Progenitor cell of endocrine pancreas (in vitro differentiated cells): ENCODE results near the gene CDSN. TPM values are rescaled to one million over a fixed set of nuclear protein-coding genes. Genes with fewer than 3 reads are reported as not detected.

Experiments used
- DNase-seq: peaks from one replicate; pipeline ENCODE4 v3.0.0; 2021; ENCODE audit warnings: low spot score; ENCODE audit not compliant: unreplicated experiment
- H3K27ac Mint-ChIP-seq: 2 replicates; pipeline ENCODE4 v1.8.0; 2021; ENCODE audit warnings: mild to moderate bottlenecking, moderate library complexity, mixed read lengths
- H3K27me3 Mint-ChIP-seq: 2 replicates; pipeline ENCODE4 v1.8.0; 2021; ENCODE audit warnings: mixed read lengths
- H3K36me3 Mint-ChIP-seq: 2 replicates; pipeline ENCODE4 v1.8.0; 2022; ENCODE audit warnings: mixed read lengths; ENCODE audit not compliant: insufficient read depth
- H3K4me1 Mint-ChIP-seq: 2 replicates; pipeline ENCODE4 v1.8.0; 2021; ENCODE audit warnings: low read depth, mixed read lengths
- H3K4me3 Mint-ChIP-seq: 2 replicates; pipeline ENCODE4 v1.8.0; 2021; ENCODE audit warnings: low read depth, mild to moderate bottlenecking, moderate library complexity, mixed read lengths
- H3K9me3 Mint-ChIP-seq: 2 replicates; pipeline ENCODE4 v1.8.0; 2021; ENCODE audit warnings: low read depth, mixed read lengths
- CTCF ChIP-seq: fragments of 200-600 bp; sonication (generic); IDR thresholded peaks from one replicate; pipeline ENCODE4 v1.5.0; 2021; ENCODE audit warnings: antibody characterized with exemption, mild to moderate bottlenecking; ENCODE audit not compliant: unreplicated experiment
- total RNA-seq: library from RNA; stranded (reverse); gene quantifications from 2 replicates; pipeline ENCODE4 v1.2.1, GENCODE V29; 2021

The CDSN gene
- total RNA-seq, 1 donor from 2014 or later, result not detected

- Mint-ChIP-seq H3K9me3 (no peaks in the 10 kb centered on the region), H3K4me1 (peaks cover 3% of the 10 kb centered on the region), H3K36me3 (no peaks in the 10 kb centered on the region), H3K27me3 (no peaks in the 10 kb centered on the region), H3K4me3 (no peak overlapping the region), H3K27ac (no peak overlapping the region)
- TF ChIP-seq CTCF, result no peak
- DNase-seq, result no peak
Measured at GRCh38 chr6:31094389-31094881, 25.8 kb downstream of the CDSN start.

GRCh38 chr6:31092769-31093505 lies 27.3 kb downstream of the CDSN start:
- no peak for TF ChIP-seq CTCF
- no peak for DNase-seq
- H3K9me3 Mint-ChIP-seq, result no peaks in the 10 kb centered on the region
- no peak overlapping the region for H3K27ac Mint-ChIP-seq
- no peaks in the 10 kb centered on the region for H3K27me3 Mint-ChIP-seq
- no peak overlapping the region for H3K4me3 Mint-ChIP-seq
- H3K4me1 Mint-ChIP-seq, result peaks cover 3% of the 10 kb centered on the region
- H3K36me3 Mint-ChIP-seq, result no peaks in the 10 kb centered on the region

- H3K27me3 Mint-ChIP-seq, result no peaks in the 10 kb centered on the region
- no peak for TF ChIP-seq CTCF
- no peaks in the 10 kb centered on the region for H3K9me3 Mint-ChIP-seq
- DNase-seq, result no peak
- H3K27ac Mint-ChIP-seq, result no peak overlapping the region
- no peaks in the 10 kb centered on the region for H3K36me3 Mint-ChIP-seq
- H3K4me3 Mint-ChIP-seq, result no peak overlapping the region
- peaks cover 4% of the 10 kb centered on the region for H3K4me1 Mint-ChIP-seq
Measured at GRCh38 chr6:31092238-31092637, 28.0 kb downstream of the CDSN start.

- Mint-ChIP-seq H3K9me3 (no peaks in the 10 kb centered on the region), H3K4me1 (peaks cover 4% of the 10 kb centered on the region), H3K4me3 (no peak overlapping the region), H3K36me3 (no peaks in the 10 kb centered on the region), H3K27ac (no peak overlapping the region), H3K27me3 (peaks cover 3% of the 10 kb centered on the region)
- DNase-seq, result no peak
- TF ChIP-seq CTCF, result no peak
Measured at GRCh38 chr6:31091680-31092079, 28.6 kb downstream of the CDSN start.

GRCh38 chr6:31090973-31091364 lies 29.3 kb downstream of the CDSN start:
- no peak for TF ChIP-seq CTCF
- Mint-ChIP-seq H3K36me3 (no peaks in the 10 kb centered on the region), H3K4me3 (no peak overlapping the region), H3K27ac (no peak overlapping the region), H3K9me3 (no peaks in the 10 kb centered on the region), H3K27me3 (peaks cover 3% of the 10 kb centered on the region), H3K4me1 (peaks cover 4% of the 10 kb centered on the region)
- no peak for DNase-seq
